ENCODE measurements around the gene ANXA6. TPM values are rescaled to one million over a fixed set of nuclear protein-coding genes. Genes with fewer than 3 reads are reported as not detected.

ANXA6 gene
- total RNA-seq, 1 experiment from 2014 or later: 16.4 TPM

DNA sequence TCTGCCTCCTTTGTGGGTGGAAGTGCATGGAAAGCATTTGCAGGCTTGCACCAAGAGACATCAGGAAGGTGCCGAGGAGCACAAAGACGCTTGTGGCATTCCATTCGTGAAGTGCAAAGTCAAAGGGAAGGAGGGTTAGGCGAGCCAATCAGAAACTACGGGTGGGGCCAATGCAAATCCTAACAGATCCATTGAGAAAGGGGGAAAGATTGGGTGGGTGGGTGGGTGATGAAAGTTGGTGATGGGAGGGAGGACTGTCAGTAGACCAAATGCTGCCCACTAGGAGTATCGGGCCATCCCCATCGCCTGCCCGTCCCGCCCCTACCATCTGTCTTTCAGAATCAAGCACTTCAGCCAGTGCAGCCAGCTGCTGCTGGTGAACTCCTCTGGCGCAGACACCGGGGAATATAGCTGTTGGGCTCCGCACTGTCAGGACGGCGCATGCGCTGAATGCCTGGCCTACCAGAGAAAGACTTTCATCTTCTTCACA is 17.1 kb upstream of the ANXA6 start:
- intact Hi-C loops (cut with micrococcal nuclease; ENCODE audit: unreplicated experiment): no loop called here
- H3K4me1 Mint-ChIP-seq (ENCODE audit: low read depth, unreplicated experiment): no peaks in the 10 kb centered on the region
- H3K27me3 Mint-ChIP-seq (ENCODE audit: unreplicated experiment): peaks cover 64% of the 10 kb centered on the region
- no TSS peak for BruUV-seq (replicated peaks)
- H3K9me3 Mint-ChIP-seq (ENCODE audit: low read depth, unreplicated experiment): no peaks in the 10 kb centered on the region
- CTCF ChIA-PET: interaction anchor here (1.0 kb wide), 1 partner anchor 10 kb away, joined by 3 read pairs; no protein-coding TSS in a partner anchor
- DNase-seq: no peak
- TF ChIP-seq CTCF (IDR thresholded peaks at IDR 0.05; ENCODE audit: unreplicated experiment): no peak
- H3K36me3 Mint-ChIP-seq (ENCODE audit: insufficient read depth, unreplicated experiment): no peaks in the 10 kb centered on the region
- H3K4me3 Mint-ChIP-seq (ENCODE audit: low read depth, unreplicated experiment): no peak overlapping the region
- H3K27ac Mint-ChIP-seq (ENCODE audit: unreplicated experiment): no peak overlapping the region

DNA sequence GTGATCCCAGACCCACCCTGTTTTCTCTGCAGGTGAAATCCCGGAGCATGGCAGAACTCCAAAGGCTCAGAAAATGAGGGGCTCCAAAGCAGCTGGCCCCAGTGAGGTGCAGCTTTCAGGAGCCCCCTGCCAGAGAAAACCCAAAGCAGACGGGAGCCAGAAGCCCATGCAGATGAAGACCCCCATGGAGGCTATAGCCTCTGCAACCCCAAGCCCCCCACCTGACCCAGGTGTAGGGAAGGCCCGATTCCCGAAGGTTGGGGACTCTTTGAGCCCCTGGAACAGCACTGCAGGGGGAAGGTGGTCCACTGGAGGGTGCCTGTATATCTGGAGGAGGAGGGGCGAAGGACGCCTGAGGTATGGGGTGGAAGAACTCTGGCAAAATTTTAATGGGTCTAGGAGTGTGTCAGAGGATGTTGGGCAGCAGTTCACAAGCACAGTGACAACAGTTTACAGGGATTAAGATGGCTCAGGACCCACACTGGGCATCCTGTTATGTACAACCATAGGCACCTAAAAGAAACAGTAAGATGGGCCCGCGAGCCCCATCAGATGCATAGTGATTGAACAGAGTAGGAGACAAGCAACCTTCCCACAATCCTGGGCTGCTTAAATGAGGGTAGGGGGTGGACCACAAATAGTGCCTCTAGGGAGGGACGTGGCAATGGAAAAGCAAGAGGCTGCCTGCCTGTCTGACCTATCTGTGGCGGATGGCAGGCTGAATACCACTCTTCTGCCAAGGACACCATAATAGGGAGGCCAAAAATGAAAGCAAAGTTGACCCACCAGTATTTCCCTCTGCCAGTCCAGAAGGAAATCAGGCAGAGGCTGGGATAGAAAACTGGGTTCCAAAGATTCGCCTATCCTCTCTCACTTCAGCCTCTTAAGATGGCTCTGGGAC is 16.4 kb upstream of the ANXA6 start:
- CTCF ChIA-PET: interaction anchor here (0.8 kb wide), 1 partner anchor 9 kb away, joined by 3 read pairs; no protein-coding TSS in a partner anchor
- H3K4me3 Mint-ChIP-seq (ENCODE audit: low read depth, unreplicated experiment): no peak overlapping the region
- intact Hi-C loops (cut with micrococcal nuclease; ENCODE audit: unreplicated experiment): no loop called here
- BruUV-seq (replicated peaks): no TSS peak
- no peaks in the 10 kb centered on the region for H3K9me3 Mint-ChIP-seq (ENCODE audit: low read depth, unreplicated experiment)
- DNase-seq: no peak
- no peak for TF ChIP-seq CTCF (IDR thresholded peaks at IDR 0.05; ENCODE audit: unreplicated experiment)
- H3K27ac Mint-ChIP-seq (ENCODE audit: unreplicated experiment): no peak overlapping the region
- H3K4me1 Mint-ChIP-seq (ENCODE audit: low read depth, unreplicated experiment): no peaks in the 10 kb centered on the region
- H3K36me3 Mint-ChIP-seq (ENCODE audit: insufficient read depth, unreplicated experiment): no peaks in the 10 kb centered on the region
- peaks cover 62% of the 10 kb centered on the region for H3K27me3 Mint-ChIP-seq (ENCODE audit: unreplicated experiment)

GRCh38 chr5:151171529-151171928 is 13.9 kb upstream of the ANXA6 start:
- peaks cover 42% of the 10 kb centered on the region for H3K27me3 Mint-ChIP-seq (ENCODE audit: unreplicated experiment)
- no peak overlapping the region for H3K27ac Mint-ChIP-seq (ENCODE audit: unreplicated experiment)
- no TSS peak for BruUV-seq (replicated peaks)
- no peak for TF ChIP-seq CTCF (IDR thresholded peaks at IDR 0.05; ENCODE audit: unreplicated experiment)
- no peaks in the 10 kb centered on the region for H3K9me3 Mint-ChIP-seq (ENCODE audit: low read depth, unreplicated experiment)
- CTCF ChIA-PET: interaction anchor here (0.7 kb wide), 1 partner anchor 244 kb away, joined by 4 read pairs; no protein-coding TSS in a partner anchor
- no peak for DNase-seq
- H3K36me3 Mint-ChIP-seq (ENCODE audit: insufficient read depth, unreplicated experiment): no peaks in the 10 kb centered on the region
- H3K4me1 Mint-ChIP-seq (ENCODE audit: low read depth, unreplicated experiment): no peaks in the 10 kb centered on the region
- intact Hi-C loops (cut with micrococcal nuclease; ENCODE audit: unreplicated experiment): no loop called here
- no peak overlapping the region for H3K4me3 Mint-ChIP-seq (ENCODE audit: low read depth, unreplicated experiment)

GRCh38 chr5:151168602-151169344 is 11.2 kb upstream of the ANXA6 start:
- CTCF ChIA-PET: interaction anchor here (0.7 to 1.3 kb wide), 2 partner anchors 15 to 43 kb away, joined by 3 to 5 read pairs; no protein-coding TSS in a partner anchor
- Mint-ChIP-seq H3K9me3 (ENCODE audit: low read depth, unreplicated experiment) (no peaks in the 10 kb centered on the region), H3K27ac (ENCODE audit: unreplicated experiment) (no peak overlapping the region), H3K27me3 (ENCODE audit: unreplicated experiment) (peaks cover 31% of the 10 kb centered on the region), H3K36me3 (ENCODE audit: insufficient read depth, unreplicated experiment) (no peaks in the 10 kb centered on the region), H3K4me1 (ENCODE audit: low read depth, unreplicated experiment) (no peaks in the 10 kb centered on the region), H3K4me3 (ENCODE audit: low read depth, unreplicated experiment) (no peak overlapping the region)
- DNase-seq: no peak
- no peak for TF ChIP-seq CTCF (IDR thresholded peaks at IDR 0.05; ENCODE audit: unreplicated experiment)
- intact Hi-C loops (cut with micrococcal nuclease; ENCODE audit: unreplicated experiment): loop anchor here (10.0 kb wide), 2 partner anchors 126 to 284 kb away; no protein-coding TSS in a partner anchor
- no TSS peak for BruUV-seq (replicated peaks)

Measured in Calu3 (cell line).